HG03039 (cell line): ENCODE measurements around the gene HMX1.

ENCODE experiments used
- ATAC-seq: cut with Tn5 transposase; IDR thresholded peaks from one replicate; pipeline ENCODE4 v1.9.1; 2021; ENCODE audit warnings: mild to moderate bottlenecking, moderate library complexity; ENCODE audit not compliant: unreplicated experiment

HMX1 gene

GRCh38 chr4:8910100-8910821, 38.6 kb upstream of the HMX1 start:
- ATAC-seq: no peak

GRCh38 chr4:8909548-8909947, 37.9 kb upstream of the HMX1 start:
- no peak for ATAC-seq

- no peak for ATAC-seq
These were observed 36.7 kb upstream of the HMX1 start for GRCh38 chr4:8908206-8908893.

- ATAC-seq: no peak
These were observed 36.1 kb upstream of the HMX1 start for GRCh38 chr4:8907596-8908205.

GRCh38 chr4:8906991-8907595, 35.5 kb upstream of the HMX1 start:
- ATAC-seq: no peak

GRCh38 chr4:8906668-8906970, 35.0 kb upstream of the HMX1 start:
- no peak for ATAC-seq

- no peak for ATAC-seq
These were observed 34.4 kb upstream of the HMX1 start for GRCh38 chr4:8905773-8906667.

- ATAC-seq: no peak
These were observed 33.7 kb upstream of the HMX1 start for GRCh38 chr4:8905226-8905772.

GRCh38 chr4:8904666-8905065, 33.0 kb upstream of the HMX1 start:
- ATAC-seq: no peak

GRCh38 chr4:8904041-8904501, 32.4 kb upstream of the HMX1 start:
- ATAC-seq: no peak

- ATAC-seq: no peak
These were observed 29.7 kb upstream of the HMX1 start for GRCh38 chr4:8901335-8901734.

GRCh38 chr4:8900588-8900987, 28.9 kb upstream of the HMX1 start:
- ATAC-seq: no peak

- ATAC-seq: no peak
These were observed 26.8 kb upstream of the HMX1 start for GRCh38 chr4:8898419-8898818.

- no peak for ATAC-seq
These were observed 25.9 kb upstream of the HMX1 start for GRCh38 chr4:8897251-8898167.

GRCh38 chr4:8896506-8896905, 24.9 kb upstream of the HMX1 start:
- ATAC-seq: no peak

- ATAC-seq: no peak
These were observed 24.4 kb upstream of the HMX1 start for GRCh38 chr4:8896071-8896470.

GRCh38 chr4:8895295-8895694, 23.7 kb upstream of the HMX1 start:
- no peak for ATAC-seq

GRCh38 chr4:8894424-8894816, 22.8 kb upstream of the HMX1 start:
- no peak for ATAC-seq

GRCh38 chr4:8893624-8894423, 22.2 kb upstream of the HMX1 start:
- ATAC-seq: no peak
